ENCODE data around the gene ARSI. TPM values are rescaled to one million over a fixed set of nuclear protein-coding genes. Genes with fewer than 3 reads are reported as not detected.

ARSI gene
- total and polyA plus RNA-seq, 2 donors (not counting 3 experiments of a cell fraction or from before 2014, with no cell fraction given), result 0.17 to 0.20 TPM

GRCh38 chr5:150294551-150295071, 8.1 kb downstream of the ARSI start:
- Histone ChIP-seq H2AFZ (ENCODE audit: low read depth, low read length) (no peak overlapping the region), H3K9me1 (replicated peaks; ENCODE audit: control insufficient read depth, extremely low read depth, insufficient read depth, low read length) (no peaks in the 10 kb centered on the region), H3K4me3 (replicated peaks in 1 of 3; ENCODE audit: insufficient read depth in 1 of 3, low read depth in 1 of 3, low read length in 3 of 3) (no peak overlapping the region), H3K36me3 (ENCODE audit: control insufficient read depth in 2 of 2, extremely low read depth in 1 of 2, insufficient read depth in 2 of 2, low read length in 2 of 2) (no peaks in the 10 kb centered on the region), H3K4me1 (ENCODE audit: control insufficient read depth, extremely low read depth, insufficient read depth, low read length) (no peaks in the 10 kb centered on the region), H4K20me1 (replicated peaks; ENCODE audit: control insufficient read depth, extremely low read depth, insufficient read depth, low read length) (no peaks in the 10 kb centered on the region), H3K9me3 (replicated peaks; ENCODE audit: control insufficient read depth, insufficient read depth, low read length) (no peaks in the 10 kb centered on the region), H3K79me2 (ENCODE audit: control insufficient read depth, insufficient read depth, low read length) (no peaks in the 10 kb centered on the region), H3K27me3 (ENCODE audit: control insufficient read depth in 2 of 2, insufficient read depth in 2 of 2, low read length in 2 of 2) (peaks cover 2 to 7% of the 10 kb centered on the region in 2 experiments), H3K9ac (replicated peaks; ENCODE audit: extremely low read depth, insufficient read depth, low read length) (no peak overlapping the region), H3K4me2 (ENCODE audit: insufficient read depth, low read length) (no peak overlapping the region), H3K27ac (ENCODE audit: insufficient read depth, low read depth, low read length) (no peak overlapping the region)
- POLR2A ChIA-PET, result no interaction called here
- TF ChIP-seq POLR2AphosphoS5 (IDR thresholded peaks at IDR 0.05; ENCODE audit: insufficient read depth, low read depth, low read length), result no peak
- TF ChIP-seq EZH2 (IDR thresholded peaks at IDR 0.05; ENCODE audit: borderline replicate concordance, low read depth, low read length, severe bottlenecking), result no peak
- no peak for TF ChIP-seq POLR2A (IDR thresholded peaks at IDR 0.05; ENCODE audit: low read depth, low read length)
- TF ChIP-seq GATA2 (IDR thresholded peaks at IDR 0.05; ENCODE audit: insufficient read depth, insufficient read length, low read depth, low read length), result no peak
- TF ChIP-seq JUN (IDR thresholded peaks at IDR 0.05; ENCODE audit: borderline replicate concordance, insufficient read depth, insufficient read length, low read depth), result no peak
- no peak for TF ChIP-seq MYC (IDR thresholded peaks at IDR 0.05; ENCODE audit: low read depth, low read length)
- no peak for TF ChIP-seq FOS (IDR thresholded peaks at IDR 0.05; ENCODE audit: borderline replicate concordance, insufficient read depth, low read length)
- TF ChIP-seq MAX (IDR thresholded peaks at IDR 0.05; ENCODE audit: insufficient read depth, insufficient read length), result no peak
- TF ChIP-seq CTCF (IDR thresholded peaks at IDR 0.05; ENCODE audit: extremely low read depth in 1 of 2, insufficient read depth in 1 of 2, low read depth in 1 of 2, low read length in 2 of 2), result no peak
- CTCF ChIA-PET, result interaction anchor here (1.0 kb wide), 2 partner anchors 11 to 13 kb away, joined by 3 read pairs; no protein-coding TSS in a partner anchor
- BruUV-seq (replicated peaks), result no TSS peak
- intact Hi-C loops (cut with micrococcal nuclease) (no loop called here), dilution Hi-C loops (cut with MboI; ENCODE audit: extremely low pct_ligation_motif_present, low sequenced_read_pairs) (no loop called here)
- no peak for FAIRE-seq
- DNase-seq (ENCODE audit: low read depth, low spot score), result no peak

All from endothelial cell of umbilical vein (primary cell).